ENCODE data around the gene PDAP1. TPM values are rescaled to one million over a fixed set of nuclear protein-coding genes. Genes with fewer than 3 reads are reported as not detected.

The PDAP1 gene
- total RNA-seq, 1 experiment from 2014 or later, result 180 TPM

DNA sequence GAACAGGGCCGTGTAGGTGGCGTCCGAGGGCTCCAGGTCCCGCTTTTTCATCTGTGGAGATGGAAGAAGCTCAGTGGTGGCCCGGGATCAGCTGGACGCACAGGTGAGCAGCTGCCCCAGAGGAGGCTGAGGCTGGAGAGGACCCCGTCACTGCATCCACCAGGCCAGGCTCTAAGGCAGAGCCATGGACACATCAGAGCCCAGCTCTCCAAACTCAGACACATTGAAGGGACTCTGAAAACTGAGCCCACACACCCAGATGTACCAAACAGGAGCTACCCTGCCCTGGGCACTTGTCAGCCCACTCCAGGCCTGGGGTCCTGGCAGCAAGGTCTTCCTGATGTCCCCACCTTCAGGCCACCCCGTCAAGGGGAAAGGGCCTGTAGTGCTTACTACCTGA lies 21.4 kb upstream of the PDAP1 start:
- Histone ChIP-seq H3K27me3 (ENCODE audit: insufficient read depth, low read depth) (no peaks in the 10 kb centered on the region), H3K79me2 (ENCODE audit: low read depth) (no peaks in the 10 kb centered on the region), H3K9me3 (ENCODE audit: insufficient read depth, low read depth) (no peaks in the 10 kb centered on the region), H3K4me2 (no peak overlapping the region), H3F3A (ENCODE audit: insufficient read depth, low read depth) (no peaks in the 10 kb centered on the region), H2AFZ (no peak overlapping the region), H3K4me1 (replicated peaks; ENCODE audit: insufficient read depth) (no peaks in the 10 kb centered on the region), H3K9me2 (ENCODE audit: insufficient read depth) (no peaks in the 10 kb centered on the region), H3K27ac (no peak overlapping the region), H3K4me3 (no peak overlapping the region), H3K36me3 (ENCODE audit: low read depth) (no peaks in the 10 kb centered on the region), H4K20me1 (ENCODE audit: insufficient read depth) (no peaks in the 10 kb centered on the region)
- DNase-seq, result no peak
- CTCF ChIA-PET, result no interaction called here
- intact Hi-C loops (cut with micrococcal nuclease; ENCODE audit: unreplicated experiment), result no loop called here
- no TSS peak for BruUV-seq (replicated peaks)
- POLR2A ChIA-PET (ENCODE audit: unreplicated experiment), result no interaction called here
- TF ChIP-seq CTCF (conservative IDR thresholded peaks at IDR 0.05) (no peak), EZH2 (IDR thresholded peaks at IDR 0.05; ENCODE audit: low read depth) (no peak)

DNA sequence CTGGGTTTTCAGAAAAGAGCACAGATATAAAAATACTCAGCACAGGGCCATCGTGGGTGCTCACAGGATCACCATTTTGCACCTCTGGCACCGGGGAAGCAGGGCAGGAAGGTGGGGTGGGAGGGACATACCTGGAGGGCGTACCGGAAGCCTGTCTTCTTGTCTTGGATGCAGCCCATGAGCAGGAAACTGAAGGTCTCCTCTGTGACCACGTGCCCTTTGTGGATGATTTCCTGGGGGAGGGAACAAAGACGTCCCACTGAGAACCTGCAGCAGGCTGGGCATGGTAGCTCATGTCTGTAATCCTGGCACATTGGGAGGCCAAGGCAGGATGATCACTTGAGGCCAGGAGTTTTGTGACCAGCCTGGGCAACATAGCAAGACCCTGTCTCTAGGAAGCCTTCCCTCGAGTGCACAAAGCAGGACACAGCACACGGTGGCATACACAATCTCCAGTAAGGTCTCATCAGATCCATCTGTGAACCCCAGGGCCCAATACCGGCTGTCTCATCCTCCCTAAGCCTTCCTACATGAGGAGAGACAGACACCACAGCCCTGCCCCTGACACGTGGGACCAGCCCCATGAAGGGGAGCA lies 20.7 kb upstream of the PDAP1 start:
- BruUV-seq (replicated peaks), result no TSS peak
- intact Hi-C loops (cut with micrococcal nuclease; ENCODE audit: unreplicated experiment), result no loop called here
- Histone ChIP-seq H3K27me3 (ENCODE audit: insufficient read depth, low read depth) (no peaks in the 10 kb centered on the region), H3K27ac (no peak overlapping the region), H3K9me3 (ENCODE audit: insufficient read depth, low read depth) (no peaks in the 10 kb centered on the region), H3K4me1 (replicated peaks; ENCODE audit: insufficient read depth) (no peaks in the 10 kb centered on the region), H3K4me3 (no peak overlapping the region), H3K4me2 (no peak overlapping the region), H3K9me2 (ENCODE audit: insufficient read depth) (no peaks in the 10 kb centered on the region), H3F3A (ENCODE audit: insufficient read depth, low read depth) (no peaks in the 10 kb centered on the region), H2AFZ (no peak overlapping the region), H4K20me1 (ENCODE audit: insufficient read depth) (no peaks in the 10 kb centered on the region), H3K36me3 (ENCODE audit: low read depth) (no peaks in the 10 kb centered on the region), H3K79me2 (ENCODE audit: low read depth) (no peaks in the 10 kb centered on the region)
- no peak for TF ChIP-seq CTCF (conservative IDR thresholded peaks at IDR 0.05)
- TF ChIP-seq EZH2 (IDR thresholded peaks at IDR 0.05; ENCODE audit: low read depth), result no peak
- ChIA-PET CTCF (no interaction called here), POLR2A (ENCODE audit: unreplicated experiment) (no interaction called here)
- no peak for DNase-seq

- CTCF ChIA-PET, result no interaction called here
- Histone ChIP-seq H3K9me3 (ENCODE audit: insufficient read depth, low read depth) (no peaks in the 10 kb centered on the region), H3K27me3 (ENCODE audit: insufficient read depth, low read depth) (no peaks in the 10 kb centered on the region), H3F3A (ENCODE audit: insufficient read depth, low read depth) (peaks cover 12% of the 10 kb centered on the region; the same call in 1 of the 2 replicates), H3K4me1 (replicated peaks; ENCODE audit: insufficient read depth) (no peaks in the 10 kb centered on the region), H3K9me2 (ENCODE audit: insufficient read depth) (no peaks in the 10 kb centered on the region), H4K20me1 (ENCODE audit: insufficient read depth) (no peaks in the 10 kb centered on the region), H3K4me2 (no peak overlapping the region), H3K36me3 (ENCODE audit: low read depth) (no peaks in the 10 kb centered on the region), H3K4me3 (no peak overlapping the region), H2AFZ (no peak overlapping the region), H3K27ac (no peak overlapping the region), H3K79me2 (ENCODE audit: low read depth) (no peaks in the 10 kb centered on the region)
- POLR2A ChIA-PET (ENCODE audit: unreplicated experiment), result no interaction called here
- TF ChIP-seq CTCF (conservative IDR thresholded peaks at IDR 0.05) (no peak), EZH2 (IDR thresholded peaks at IDR 0.05; ENCODE audit: low read depth) (no peak)
- no peak for DNase-seq
- BruUV-seq (replicated peaks), result no TSS peak
- intact Hi-C loops (cut with micrococcal nuclease; ENCODE audit: unreplicated experiment), result no loop called here
These were observed 16.7 kb upstream of the PDAP1 start for GRCh38 chr7:99424932-99425730.
